Tibial nerve (tissue), 4 donors: Measurements from ENCODE around the gene CD81. TPM values are rescaled to one million over a fixed set of nuclear protein-coding genes. Genes with fewer than 3 reads are reported as not detected.

Experiments used
- DNase-seq, 2 donors: peaks; one replicate each; pipeline ENCODE4 v3.0.0-alpha.2; 2019; ENCODE audit warnings: low spot score in 2 of 2
- H3K27ac ChIP-seq, 4 donors: fragments of 200-600 bp; sonication (generic) in 3 of 4; one replicate each; pipeline ENCODE4 v1.5.1; 2017 to 2019; ENCODE audit warnings: mild to moderate bottlenecking in 1 of 4
- H3K27me3 ChIP-seq, 2 donors: fragments of 200-600 bp; sonication (generic) in 1 of 2; one replicate each; pipeline versions ENCODE4 v1.5.1 to v1.6.0; 2017 to 2019
- H3K36me3 ChIP-seq, 3 donors: fragments of 200-600 bp; sonication (generic); one replicate each; pipeline ENCODE4 v1.5.1; 2018 to 2019
- H3K4me1 ChIP-seq, 4 donors: fragments of 200-600 bp; sonication (generic) in 3 of 4; one replicate each; pipeline ENCODE4 v1.5.1; 2017 to 2019
- H3K4me3 ChIP-seq, 4 donors: fragments of 200-600 bp; sonication (generic) in 3 of 4; one replicate each; pipeline ENCODE4 v1.5.1; 2017 to 2019; ENCODE audit warnings: mild to moderate bottlenecking in 1 of 4, moderate library complexity in 1 of 4
- H3K9me3 ChIP-seq, 4 donors: fragments of 200-600 bp; sonication (generic) in 3 of 4; one replicate each; pipeline ENCODE4 v1.5.1; 2017 to 2019
- CTCF ChIP-seq, 5 experiments: fragments of 200-600 bp in 3 of 5; fragments of 450-650 bp in 2 of 5; sonication (generic) in 3 of 5; IDR thresholded peaks; one replicate each; pipeline ENCODE4 v1.5.1; 2016 to 2019; ENCODE audit warnings: antibody characterized with exemption in 5 of 5, mild to moderate bottlenecking in 3 of 5, moderate library complexity in 2 of 5
- EP300 ChIP-seq, 2 donors: sonication (generic); formaldehyde crosslinking; IDR thresholded peaks; one replicate each; pipeline ENCODE4 v1.6.1; 2017; ENCODE audit warnings: antibody characterized with exemption in 2 of 2, mild to moderate bottlenecking in 1 of 2
- POLR2A ChIP-seq, 2 donors: fragments of 450-650 bp; IDR thresholded peaks; one replicate each; pipeline ENCODE4 v1.6.1; 2017; ENCODE audit warnings: antibody characterized with exemption in 2 of 2, mild to moderate bottlenecking in 2 of 2, moderate library complexity in 2 of 2
- WGBS, 2 donors: methylation state at CpG; one replicate each; pipeline ENCODE4 v1.1.5; 2018; 5-methylcytosine and 5-hydroxymethylcytosine counted together
- total RNA-seq, 4 donors: library from RNA; depleted of rRNA; stranded (reverse); fragments of >200 nt; gene quantifications; one replicate each; pipeline ENCODE4 v1.1.0, GENCODE V29; 2016

Gene CD81
- total RNA-seq, 4 donors from 2014 or later, result 650 to 822 (median 674) TPM

GRCh38 chr11:2383852-2384804 lies 7.0 kb downstream of the CD81 start:
- peak overlapping the region; percentile 83 to 99 (median 98) for H3K27ac ChIP-seq
- 35 to 49% methylated on average over 13 to 23 of the region's 33 CpGs for WGBS, 2 donors
- peaks cover 13 to 100% (median 97%) of the 10 kb centered on the region in 4 donors for H3K4me1 ChIP-seq
- no peaks in the 10 kb centered on the region for H3K9me3 ChIP-seq
- no peaks in the 10 kb centered on the region for H3K36me3 ChIP-seq
- no peak for DNase-seq
- no peaks in the 10 kb centered on the region for H3K27me3 ChIP-seq
- peak overlapping the region in 2 of 4 donors; percentile 12 to 14 for H3K4me3 ChIP-seq
- TF ChIP-seq POLR2A (IDR thresholded peaks at IDR 0.05) (no peak), CTCF (IDR thresholded peaks at IDR 0.05) (no peak), EP300 (IDR thresholded peaks at IDR 0.05) (no peak)

DNA sequence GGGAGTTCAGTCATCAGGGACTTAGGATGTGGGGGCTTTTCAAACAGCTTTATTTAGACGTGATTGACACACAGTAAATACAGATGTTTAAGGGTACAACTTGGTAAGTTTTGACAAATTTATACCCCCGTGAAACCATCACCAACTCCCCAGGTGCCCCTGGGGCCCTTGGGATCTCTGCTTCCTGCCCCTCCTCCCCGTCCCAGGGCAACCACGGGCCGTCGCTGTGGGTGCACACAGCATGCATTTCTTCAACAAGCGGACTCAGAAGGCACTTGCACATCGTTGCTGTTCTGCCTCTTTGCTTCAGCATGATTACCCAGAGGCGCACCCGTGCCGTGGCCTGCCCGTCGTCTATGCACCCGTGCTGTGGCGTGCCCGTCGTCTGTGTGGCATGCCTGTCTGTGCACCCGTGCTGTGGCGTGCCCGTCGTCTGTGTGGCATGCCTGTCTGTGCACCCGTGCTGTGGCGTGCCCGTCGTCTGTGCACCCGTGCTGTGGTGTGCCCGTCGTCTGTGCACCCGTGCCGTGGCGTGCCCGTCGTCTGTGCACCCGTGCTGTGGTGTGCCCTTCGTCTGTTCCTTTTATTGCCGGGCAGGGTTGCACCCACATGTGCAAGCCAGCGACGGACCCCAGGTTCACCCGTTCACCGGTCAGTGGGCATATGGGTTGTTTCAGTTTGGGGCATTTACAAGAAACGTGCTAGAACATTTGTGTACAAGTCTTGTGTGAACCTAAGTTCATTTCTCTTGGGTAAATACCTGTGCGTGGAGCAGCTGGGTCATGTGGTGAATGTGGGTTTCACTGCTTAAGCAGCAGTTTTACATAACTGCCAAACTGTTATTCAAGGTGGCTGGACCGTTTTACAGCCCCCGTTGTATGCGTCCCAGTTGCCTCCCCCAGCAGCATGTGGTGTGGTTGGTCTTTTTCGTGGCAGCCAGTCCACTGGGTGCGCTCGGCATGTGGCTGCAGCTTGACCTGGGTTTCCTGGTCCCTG lies 8.3 kb downstream of the CD81 start:
- 61 to 75% methylated on average over 20 to 48 of the region's 48 CpGs for WGBS, 2 donors
- Histone ChIP-seq H3K36me3 (peaks cover 0 to 5% (median 0%) of the 10 kb centered on the region in 3 donors), H3K4me1 (peaks cover 13 to 100% (median 99%) of the 10 kb centered on the region in 4 donors), H3K27me3 (no peaks in the 10 kb centered on the region), H3K4me3 (no peak overlapping the region), H3K9me3 (no peaks in the 10 kb centered on the region), H3K27ac (peak overlapping the region; percentile 56 to 99 (median 86))
- TF ChIP-seq POLR2A (IDR thresholded peaks at IDR 0.05), result no peak
- TF ChIP-seq CTCF (IDR thresholded peaks at IDR 0.05), result no peak
- no peak for TF ChIP-seq EP300 (IDR thresholded peaks at IDR 0.05)
- DNase-seq, result no peak

DNA sequence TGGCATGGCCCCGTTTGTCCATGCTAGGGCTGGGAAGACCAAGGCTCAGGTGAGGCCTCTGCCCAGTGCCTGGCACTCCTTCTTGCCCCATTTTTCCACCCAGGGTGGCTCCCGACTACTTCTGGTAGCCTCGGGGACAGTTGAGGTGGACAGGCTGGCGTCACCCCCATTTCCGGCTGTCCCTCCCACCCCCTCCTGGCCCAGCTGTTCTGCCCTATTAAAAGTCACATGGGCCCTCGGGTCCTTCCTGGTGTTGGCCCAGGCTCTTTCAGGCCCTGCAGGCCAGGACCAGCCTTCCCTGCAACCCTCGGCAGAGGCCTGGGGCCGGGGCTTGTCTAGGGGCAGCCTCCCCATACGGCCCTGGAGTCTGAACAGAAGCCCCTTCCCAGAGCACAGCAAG lies 9.5 kb downstream of the CD81 start:
- DNase-seq, result no peak
- Histone ChIP-seq H3K27ac (peak overlapping the region; percentile 32 to 80 (median 74)), H3K9me3 (no peaks in the 10 kb centered on the region), H3K36me3 (peaks cover 0 to 16% (median 0%) of the 10 kb centered on the region in 3 donors), H3K27me3 (no peaks in the 10 kb centered on the region), H3K4me1 (peaks cover 10 to 100% (median 97%) of the 10 kb centered on the region in 4 donors), H3K4me3 (no peak overlapping the region)
- 33 to 41% methylated on average over 9 of the region's 9 CpGs for WGBS, 2 donors
- TF ChIP-seq CTCF (IDR thresholded peaks at IDR 0.05), result no peak
- no peak for TF ChIP-seq EP300 (IDR thresholded peaks at IDR 0.05)
- TF ChIP-seq POLR2A (IDR thresholded peaks at IDR 0.05), result no peak

GRCh38 chr11:2387266-2387987 lies 10.3 kb downstream of the CD81 start:
- Histone ChIP-seq H3K27ac (peak overlapping the region; percentile 32 to 80 (median 74)), H3K4me3 (peak overlapping the region in 1 of 4 donors; percentile 12), H3K27me3 (no peaks in the 10 kb centered on the region), H3K36me3 (peaks cover 0 to 25% (median 3%) of the 10 kb centered on the region in 3 donors), H3K4me1 (peaks cover 10 to 100% (median 93%) of the 10 kb centered on the region in 4 donors), H3K9me3 (no peaks in the 10 kb centered on the region)
- no peak for DNase-seq
- TF ChIP-seq CTCF (IDR thresholded peaks at IDR 0.05) (no peak), EP300 (IDR thresholded peaks at IDR 0.05) (no peak)
- 23 to 41% methylated on average over 10 to 14 of the region's 14 CpGs for WGBS, 2 donors
